Measurements from ENCODE around the gene ATOX1.

Gene ATOX1

DNA sequence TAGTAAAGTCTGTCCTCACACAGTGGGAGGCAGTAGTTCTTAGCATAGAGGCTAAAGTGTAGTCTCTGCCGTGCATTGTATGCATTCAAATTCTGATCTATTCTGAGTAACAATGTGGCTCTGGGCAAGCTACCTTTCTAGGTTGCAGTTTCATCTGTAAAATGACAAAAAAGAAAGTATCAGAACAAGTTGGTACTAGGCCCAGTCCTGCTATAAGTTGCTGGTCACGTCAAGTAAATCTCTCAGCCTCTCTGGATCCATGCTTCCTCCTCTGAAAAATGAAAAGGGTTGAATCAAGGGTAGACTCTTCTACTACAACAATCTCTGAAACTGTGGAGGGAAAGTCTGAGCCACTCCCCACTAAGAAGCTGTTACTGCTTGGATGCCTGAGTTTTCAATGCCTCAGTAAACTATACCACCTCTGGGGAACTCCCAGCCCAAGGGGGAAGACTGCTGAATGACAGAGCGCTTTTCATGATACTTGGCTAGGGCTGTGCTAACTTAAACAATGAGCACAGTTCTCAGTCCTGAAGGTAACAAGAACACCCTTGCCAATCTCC is 37.3 kb downstream of the ATOX1 start:
- ChIA-PET POLR2A (no interaction called here), CTCF (interaction anchor here (0.7 to 3.9 kb wide), 3 partner anchors 12 to 63 kb away, joined by 3 to 22 read pairs (median 3); no protein-coding TSS in a partner anchor)
- TF ChIP-seq SP1 (IDR thresholded peaks at IDR 0.05) (no peak), NFRKB (IDR thresholded peaks at IDR 0.05) (no peak)
- DNase-seq (ENCODE audit: extremely low spot score) = no peak

DNA sequence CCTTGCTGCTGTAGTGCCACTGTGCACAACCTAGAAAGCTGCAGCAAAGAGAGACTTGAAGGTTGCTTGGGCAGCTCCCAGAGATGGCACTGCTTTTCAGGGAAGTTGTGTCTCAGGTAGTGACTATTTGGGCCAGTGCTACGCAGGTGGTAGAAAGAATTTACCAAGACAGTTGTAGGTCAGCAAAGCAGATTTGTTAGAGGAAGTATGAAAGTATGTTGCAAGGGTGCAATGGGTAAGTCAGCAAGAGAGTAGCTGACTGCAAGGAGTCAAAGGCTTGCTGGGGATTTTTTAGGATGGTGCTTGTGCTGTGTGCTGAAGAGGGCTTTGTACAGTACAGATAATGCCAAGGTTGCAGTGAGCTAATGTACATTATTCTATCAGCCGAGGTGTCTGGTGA is 38.2 kb downstream of the ATOX1 start:
- TF ChIP-seq, protein P1, sequence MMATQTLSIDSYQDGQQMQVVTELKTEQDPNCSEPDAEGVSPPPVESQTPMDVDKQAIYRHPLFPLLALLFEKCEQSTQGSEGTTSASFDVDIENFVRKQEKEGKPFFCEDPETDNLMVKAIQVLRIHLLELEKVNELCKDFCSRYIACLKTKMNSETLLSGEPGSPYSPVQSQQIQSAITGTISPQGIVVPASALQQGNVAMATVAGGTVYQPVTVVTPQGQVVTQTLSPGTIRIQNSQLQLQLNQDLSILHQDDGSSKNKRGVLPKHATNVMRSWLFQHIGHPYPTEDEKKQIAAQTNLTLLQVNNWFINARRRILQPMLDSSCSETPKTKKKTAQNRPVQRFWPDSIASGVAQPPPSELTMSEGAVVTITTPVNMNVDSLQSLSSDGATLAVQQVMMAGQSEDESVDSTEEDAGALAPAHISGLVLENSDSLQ (IDR thresholded peaks at IDR 0.05) = no peak
- TF ChIP-seq ZNF384 (IDR thresholded peaks at IDR 0.05) (no peak), LEF1 (IDR thresholded peaks at IDR 0.05; ENCODE audit: borderline replicate concordance) (no peak), NFRKB (IDR thresholded peaks at IDR 0.05) (no peak), SUZ12 (IDR thresholded peaks at IDR 0.05) (no peak), L3MBTL2 (conservative IDR thresholded peaks at IDR 0.05) (no peak), CTBP1 (IDR thresholded peaks at IDR 0.05; ENCODE audit: borderline replicate concordance) (no peak), HDGF (IDR thresholded peaks at IDR 0.05; ENCODE audit: borderline replicate concordance) (no peak), FOXA1 (IDR thresholded peaks at IDR 0.05) (no peak)
- ChIA-PET POLR2A (no interaction called here), CTCF (interaction anchor here (1.0 to 3.9 kb wide), 5 partner anchors 11 to 68 kb away, joined by 3 to 22 read pairs (median 4); no protein-coding TSS in a partner anchor)
- no peak for DNase-seq (ENCODE audit: extremely low spot score)

- TF ChIP-seq ELF4 (IDR thresholded peaks at IDR 0.05) = no peak
- no peak for TF ChIP-seq SP1 (IDR thresholded peaks at IDR 0.05)
- no peak for TF ChIP-seq FOXM1 (IDR thresholded peaks at IDR 0.05; ENCODE audit: borderline replicate concordance)
- TF ChIP-seq, protein P1 (IDR thresholded peaks at IDR 0.05) = no peak
- no peak for TF ChIP-seq SUZ12 (IDR thresholded peaks at IDR 0.05)
- no peak for TF ChIP-seq TARDBP (IDR thresholded peaks at IDR 0.05)
- no peak for TF ChIP-seq ZNF384 (IDR thresholded peaks at IDR 0.05)
- no peak for DNase-seq (ENCODE audit: extremely low spot score)
- POLR2A ChIA-PET = no interaction called here
- CTCF ChIA-PET = interaction anchor here (0.6 to 3.9 kb wide), 9 partner anchors 13 to 199 kb away, joined by 3 to 22 read pairs (median 7); no protein-coding TSS in a partner anchor
Observed at GRCh38 chr5:151719228-151720000, 39.0 kb downstream of the ATOX1 start.

DNA sequence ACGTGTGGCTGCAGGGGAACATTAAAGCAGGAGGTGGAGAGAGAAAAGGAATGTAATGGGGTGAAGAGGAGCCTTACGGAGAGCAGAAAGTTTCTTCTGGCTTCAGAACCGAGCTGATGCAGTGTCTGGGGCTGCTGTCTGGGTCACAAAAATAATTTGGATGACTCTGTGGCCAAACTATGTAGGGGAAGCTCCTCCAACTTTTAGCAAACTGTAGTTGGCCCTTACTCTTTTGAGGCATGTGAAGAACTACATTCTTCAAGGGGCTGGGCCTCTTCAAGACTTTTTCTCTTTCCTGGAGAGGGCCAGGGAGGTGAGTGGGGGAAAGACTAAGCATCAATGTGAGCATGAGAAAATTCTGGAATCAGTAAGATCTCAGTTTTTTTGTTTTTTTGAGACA is 39.8 kb downstream of the ATOX1 start:
- ChIA-PET POLR2A (no interaction called here), CTCF (interaction anchor here (0.6 to 2.3 kb wide), 6 partner anchors 12 to 198 kb away, joined by 3 to 14 read pairs (median 8); no protein-coding TSS in a partner anchor)
- TF ChIP-seq BHLHE40 (IDR thresholded peaks at IDR 0.05; ENCODE audit: borderline replicate concordance) (no peak), FOXM1 (IDR thresholded peaks at IDR 0.05; ENCODE audit: borderline replicate concordance) (no peak), LEF1 (IDR thresholded peaks at IDR 0.05; ENCODE audit: borderline replicate concordance) (no peak), NFRKB (IDR thresholded peaks at IDR 0.05) (no peak), FOXA1 (IDR thresholded peaks at IDR 0.05) (no peak), SUZ12 (IDR thresholded peaks at IDR 0.05) (no peak), ARNT (IDR thresholded peaks at IDR 0.05) (no peak), SP1 (IDR thresholded peaks at IDR 0.05) (no peak), CTBP1 (IDR thresholded peaks at IDR 0.05; ENCODE audit: borderline replicate concordance) (no peak), HDGF (IDR thresholded peaks at IDR 0.05; ENCODE audit: borderline replicate concordance) (no peak), ZNF384 (IDR thresholded peaks at IDR 0.05) (no peak), ELF4 (IDR thresholded peaks at IDR 0.05) (no peak), L3MBTL2 (conservative IDR thresholded peaks at IDR 0.05) (no peak), FOXK2 (IDR thresholded peaks at IDR 0.05) (no peak), TARDBP (IDR thresholded peaks at IDR 0.05) (no peak)
- TF ChIP-seq, protein P1 (IDR thresholded peaks at IDR 0.05) = no peak
- no peak for DNase-seq (ENCODE audit: extremely low spot score)

- ChIA-PET POLR2A (no interaction called here), CTCF (interaction anchor here (0.9 to 1.9 kb wide), 3 partner anchors 12 to 59 kb away, joined by 7 to 14 read pairs (median 8); no protein-coding TSS in a partner anchor)
- no peak for DNase-seq (ENCODE audit: extremely low spot score)
- no peak for TF ChIP-seq L3MBTL2 (conservative IDR thresholded peaks at IDR 0.05)
- no peak for TF ChIP-seq ZNF384 (IDR thresholded peaks at IDR 0.05)
- TF ChIP-seq ARNT (IDR thresholded peaks at IDR 0.05) = no peak
- TF ChIP-seq BHLHE40 (IDR thresholded peaks at IDR 0.05; ENCODE audit: borderline replicate concordance) = no peak
- TF ChIP-seq, protein P1 (IDR thresholded peaks at IDR 0.05) = no peak
- no peak for TF ChIP-seq NFRKB (IDR thresholded peaks at IDR 0.05)
- TF ChIP-seq SP1 (IDR thresholded peaks at IDR 0.05) = no peak
- no peak for TF ChIP-seq SUZ12 (IDR thresholded peaks at IDR 0.05)
- TF ChIP-seq FOXA1 (IDR thresholded peaks at IDR 0.05) = no peak
- no peak for TF ChIP-seq HDGF (IDR thresholded peaks at IDR 0.05; ENCODE audit: borderline replicate concordance)
- no peak for TF ChIP-seq ELF4 (IDR thresholded peaks at IDR 0.05)
- TF ChIP-seq FOXK2 (IDR thresholded peaks at IDR 0.05) = no peak
- TF ChIP-seq TARDBP (IDR thresholded peaks at IDR 0.05) = no peak
- no peak for TF ChIP-seq LEF1 (IDR thresholded peaks at IDR 0.05; ENCODE audit: borderline replicate concordance)
Observed at GRCh38 chr5:151718153-151718552, 40.3 kb downstream of the ATOX1 start.

Data from HEK293T (cell line).